WTC11 (cell line): ENCODE data around the gene STK17B. TPM values are rescaled to one million over a fixed set of nuclear protein-coding genes. Genes with fewer than 3 reads are reported as not detected.
A peak's percentile ranks its signal among the peaks of the same experiment; 100 is the strongest.

Experiments
- ATAC-seq: fragments of 200-7000 bp; cut with Tn5 transposase; 2 replicates; pipeline ENCODE4 v1.10.0; 2021; ENCODE audit warnings: mild to moderate bottlenecking, moderate library complexity
- CTCF ChIA-PET: fragments of 300-600 bp; sonication (Branson Sonifier 250); formaldehyde crosslinking; loops from one replicate; lab custom pipeline; 2021; ENCODE audit warnings: antibody characterized with exemption; lab: Charles Lee
- POLR2A ChIA-PET: fragments of 350-600 bp; sonication (Branson Sonifier 250); formaldehyde crosslinking; loops from one replicate; lab custom pipeline; 2021; ENCODE audit warnings: antibody characterized with exemption; lab: Charles Lee
- DNase-seq: peaks from one replicate; pipeline ENCODE4 v3.0.0; 2021; ENCODE audit warnings: low spot score
- H3K27ac Mint-ChIP-seq: 2 replicates; pipeline ENCODE4 v1.8.0; 2021; ENCODE audit warnings: mixed read lengths
- H3K27me3 Mint-ChIP-seq: 2 replicates; pipeline ENCODE4 v1.8.0; 2021; ENCODE audit warnings: low read depth, mild to moderate bottlenecking, moderate library complexity, mixed read lengths
- H3K36me3 Mint-ChIP-seq: 2 replicates; pipeline ENCODE4 v1.8.0; 2021; ENCODE audit warnings: mixed read lengths
- H3K4me1 Mint-ChIP-seq: 2 replicates; pipeline ENCODE4 v1.8.0; 2022; ENCODE audit warnings: mixed read lengths
- H3K4me3 Mint-ChIP-seq: 2 replicates; pipeline ENCODE4 v1.8.0; 2021; ENCODE audit warnings: mild to moderate bottlenecking, moderate library complexity, mixed read lengths
- H3K9me3 Mint-ChIP-seq: 2 replicates; pipeline ENCODE4 v1.8.0; 2021; ENCODE audit warnings: mixed read lengths
- CREB1 ChIP-seq: sonication (generic); formaldehyde crosslinking; IDR thresholded peaks from 2 replicates; pipeline ENCODE4 v1.8.0; 2023; ENCODE audit warnings: mild to moderate bottlenecking, missing genetic modification reagents
- CREM ChIP-seq: sonication (generic); formaldehyde crosslinking; IDR thresholded peaks from 2 replicates; pipeline ENCODE4 v1.8.1; 2022; ENCODE audit warnings: mild to moderate bottlenecking, missing genetic modification reagents, moderate library complexity
- FOXJ3 ChIP-seq: sonication (generic); formaldehyde crosslinking; IDR thresholded peaks from 2 replicates; pipeline ENCODE4 v1.9.0; 2021; ENCODE audit warnings: missing genetic modification reagents, mild to moderate bottlenecking, borderline replicate concordance
- FOXP1 ChIP-seq: sonication (generic); formaldehyde crosslinking; IDR thresholded peaks from 2 replicates; pipeline ENCODE4 v1.8.0; 2022; ENCODE audit warnings: missing genetic modification reagents, mild to moderate bottlenecking, moderate library complexity, borderline replicate concordance
- GABPB1 ChIP-seq: sonication (generic); formaldehyde crosslinking; IDR thresholded peaks from 2 replicates; pipeline ENCODE4 v1.8.1; 2023; ENCODE audit warnings: mild to moderate bottlenecking, missing genetic modification reagents
- JAZF1 ChIP-seq: fragments of 250-450 bp; sonication (Bioruptor Pico); IDR thresholded peaks from 2 replicates; pipeline ENCODE4 v1.9.0; 2021; ENCODE audit warnings: moderate library complexity, mild to moderate bottlenecking, inconsistent platforms
- JUN ChIP-seq: sonication (generic); formaldehyde crosslinking; IDR thresholded peaks from 2 replicates; pipeline ENCODE4 v1.8.0; 2023; ENCODE audit warnings: mild to moderate bottlenecking, missing genetic modification reagents
- MXD4 ChIP-seq: fragments of 250-450 bp; sonication (Bioruptor Pico); IDR thresholded peaks from 2 replicates; pipeline ENCODE4 v1.8.0; 2021; ENCODE audit warnings: mild to moderate bottlenecking, moderate library complexity, borderline replicate concordance
- NR2C2 ChIP-seq: sonication (generic); formaldehyde crosslinking; IDR thresholded peaks from 2 replicates; pipeline ENCODE4 v1.8.0; 2022; ENCODE audit warnings: mild to moderate bottlenecking, missing genetic modification reagents
- RORB ChIP-seq: fragments of 250-450 bp; sonication (Bioruptor Pico); IDR thresholded peaks from 2 replicates; pipeline ENCODE4 v1.9.0; 2021; ENCODE audit warnings: mild to moderate bottlenecking
- TCF7 ChIP-seq: sonication (generic); formaldehyde crosslinking; IDR thresholded peaks from 2 replicates; pipeline ENCODE4 v1.8.0; 2022; ENCODE audit warnings: mild to moderate bottlenecking, low read depth, missing genetic modification reagents, moderate library complexity
- TEAD1 ChIP-seq: sonication (generic); formaldehyde crosslinking; IDR thresholded peaks from 2 replicates; pipeline ENCODE4 v1.8.0; 2022; ENCODE audit warnings: mild to moderate bottlenecking, missing genetic modification reagents
- ZBTB21 ChIP-seq: sonication (generic); formaldehyde crosslinking; IDR thresholded peaks from 2 replicates; pipeline ENCODE4 v1.8.1; 2023; ENCODE audit warnings: mild to moderate bottlenecking, missing genetic modification reagents, borderline replicate concordance
- ZNF121 ChIP-seq: sonication (generic); formaldehyde crosslinking; IDR thresholded peaks from 2 replicates; pipeline ENCODE4 v1.8.0; 2023; ENCODE audit warnings: missing genetic modification reagents
- ZNF232 ChIP-seq: sonication (generic); formaldehyde crosslinking; IDR thresholded peaks from 2 replicates; pipeline ENCODE4 v1.8.0; 2022; ENCODE audit warnings: mild to moderate bottlenecking, missing genetic modification reagents
- ZNF263 ChIP-seq: sonication (generic); formaldehyde crosslinking; IDR thresholded peaks from 2 replicates; pipeline ENCODE4 v1.8.1; 2022; ENCODE audit warnings: low read depth, mild to moderate bottlenecking, moderate library complexity, missing genetic modification reagents
- total RNA-seq: library from RNA; stranded (reverse); gene quantifications from 3 replicates; pipeline ENCODE4 v1.2.3, GENCODE V29; 2021
- TF ChIP-seq, protein P1 (sequence below): fragments of 250-450 bp; sonication (Bioruptor Pico); IDR thresholded peaks from 2 replicates; pipeline ENCODE4 v1.9.0; 2021; ENCODE audit warnings: mild to moderate bottlenecking
- TF ChIP-seq, protein P2 (sequence below): sonication (generic); formaldehyde crosslinking; IDR thresholded peaks from 2 replicates; pipeline ENCODE4 v1.8.1; 2022; ENCODE audit warnings: mild to moderate bottlenecking, missing genetic modification reagents, moderate library complexity, borderline replicate concordance
- TF ChIP-seq, protein P3 (sequence below): sonication (generic); formaldehyde crosslinking; IDR thresholded peaks from 2 replicates; pipeline ENCODE4 v1.8.1; 2023; ENCODE audit warnings: mild to moderate bottlenecking, missing genetic modification reagents, borderline replicate concordance
- TF ChIP-seq, protein P4 (sequence below): sonication (generic); formaldehyde crosslinking; IDR thresholded peaks from 2 replicates; pipeline ENCODE4 v1.8.0; 2022; ENCODE audit warnings: mild to moderate bottlenecking, missing genetic modification reagents
- TF ChIP-seq, protein P5 (sequence below): sonication (generic); formaldehyde crosslinking; IDR thresholded peaks from 2 replicates; pipeline ENCODE4 v1.8.0; 2022; ENCODE audit warnings: mild to moderate bottlenecking, missing genetic modification reagents
- TF ChIP-seq, protein P6 (sequence below): sonication (generic); formaldehyde crosslinking; conservative IDR thresholded peaks from 2 replicates; pipeline ENCODE4 v1.8.1; 2023; ENCODE audit warnings: mild to moderate bottlenecking, low read depth, missing genetic modification reagents, moderate library complexity
- TF ChIP-seq, protein P7 (sequence below): sonication (generic); formaldehyde crosslinking; IDR thresholded peaks from 2 replicates; pipeline ENCODE4 v1.8.0; 2022; ENCODE audit warnings: mild to moderate bottlenecking, missing genetic modification reagents
- TF ChIP-seq, protein P8 (sequence below): sonication (generic); formaldehyde crosslinking; conservative IDR thresholded peaks from 2 replicates; pipeline ENCODE4 v1.8.1; 2022; ENCODE audit warnings: mild to moderate bottlenecking, missing genetic modification reagents

STK17B gene
- total RNA-seq, 1 experiment from 2014 or later, result 11.8 TPM

DNA sequence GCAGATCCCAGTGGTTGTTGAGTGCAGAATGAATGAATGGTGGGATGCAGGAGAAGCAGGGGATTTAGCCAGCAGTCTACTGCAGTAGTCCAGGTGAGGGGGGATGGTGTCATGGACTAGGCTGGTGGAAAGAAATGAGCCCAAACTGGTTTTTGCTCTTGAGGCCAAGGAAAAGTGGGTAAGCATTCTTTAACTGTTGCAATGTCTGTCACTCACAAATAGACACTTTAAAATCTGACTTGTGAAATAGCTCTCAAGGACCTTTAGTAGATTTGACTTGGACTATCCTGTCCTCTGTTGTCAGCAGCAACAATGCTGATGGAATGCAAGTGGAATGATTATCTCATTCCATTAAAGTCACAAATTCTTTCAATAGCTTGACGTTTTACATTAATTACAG, 37.5 kb upstream of the STK17B start (continued):
- TF ChIP-seq ZNF121 (CRISPR knock-in tag) (no peak), ZNF232 (CRISPR knock-in tag) (no peak), FOXJ3 (CRISPR knock-in tag) (no peak), ZNF263 (no peak)

DNA sequence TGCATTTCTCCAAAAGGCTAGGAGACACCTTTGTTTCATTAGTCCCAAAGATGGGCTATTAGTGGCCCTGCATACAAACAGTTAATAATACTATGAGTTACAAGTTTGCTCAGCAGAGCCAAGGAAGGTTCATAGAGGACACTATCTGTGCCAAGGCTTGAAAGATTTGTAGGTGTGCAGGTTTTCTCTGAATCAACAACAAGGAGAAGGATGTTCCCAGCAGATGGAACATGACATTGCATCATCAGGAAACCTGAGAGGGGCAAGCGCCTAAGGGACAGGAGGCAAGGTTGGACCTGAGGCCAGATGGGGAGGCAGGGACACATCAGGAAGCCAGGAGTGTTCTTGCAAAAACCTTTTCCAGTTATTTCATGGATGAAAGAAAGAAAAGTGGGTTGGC, 35.4 kb upstream of the STK17B start:
- Mint-ChIP-seq H3K4me3 (no peak overlapping the region), H3K36me3 (peaks cover 4% of the 10 kb centered on the region), H3K27me3 (no peaks in the 10 kb centered on the region), H3K4me1 (peaks cover 13% of the 10 kb centered on the region), H3K27ac (peak overlapping the region; percentile 53; the same call in 1 of the 2 replicates), H3K9me3 (peaks cover 22% of the 10 kb centered on the region)
- ChIA-PET CTCF (no interaction called here), POLR2A (no interaction called here)
- DNase-seq (no peak), ATAC-seq (peak; percentile 51)
- TF ChIP-seq JAZF1 (CRISPR knock-in tag) (no peak), RORB (CRISPR knock-in tag) (no peak), CREM (CRISPR knock-in tag) (no peak), ZBTB21 (CRISPR knock-in tag) (no peak), TEAD1 (no peak), FOXP1 (CRISPR knock-in tag) (no peak), GABPB1 (CRISPR knock-in tag) (no peak), MXD4 (no peak)
- TF ChIP-seq, protein P1, sequence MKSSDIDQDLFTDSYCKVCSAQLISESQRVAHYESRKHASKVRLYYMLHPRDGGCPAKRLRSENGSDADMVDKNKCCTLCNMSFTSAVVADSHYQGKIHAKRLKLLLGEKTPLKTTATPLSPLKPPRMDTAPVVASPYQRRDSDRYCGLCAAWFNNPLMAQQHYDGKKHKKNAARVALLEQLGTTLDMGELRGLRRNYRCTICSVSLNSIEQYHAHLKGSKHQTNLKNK (CRISPR knock-in tag), result no peak
- TF ChIP-seq, protein P2, sequence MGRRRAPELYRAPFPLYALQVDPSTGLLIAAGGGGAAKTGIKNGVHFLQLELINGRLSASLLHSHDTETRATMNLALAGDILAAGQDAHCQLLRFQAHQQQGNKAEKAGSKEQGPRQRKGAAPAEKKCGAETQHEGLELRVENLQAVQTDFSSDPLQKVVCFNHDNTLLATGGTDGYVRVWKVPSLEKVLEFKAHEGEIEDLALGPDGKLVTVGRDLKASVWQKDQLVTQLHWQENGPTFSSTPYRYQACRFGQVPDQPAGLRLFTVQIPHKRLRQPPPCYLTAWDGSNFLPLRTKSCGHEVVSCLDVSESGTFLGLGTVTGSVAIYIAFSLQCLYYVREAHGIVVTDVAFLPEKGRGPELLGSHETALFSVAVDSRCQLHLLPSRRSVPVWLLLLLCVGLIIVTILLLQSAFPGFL (CRISPR knock-in tag), result no peak
- TF ChIP-seq, protein P3, sequence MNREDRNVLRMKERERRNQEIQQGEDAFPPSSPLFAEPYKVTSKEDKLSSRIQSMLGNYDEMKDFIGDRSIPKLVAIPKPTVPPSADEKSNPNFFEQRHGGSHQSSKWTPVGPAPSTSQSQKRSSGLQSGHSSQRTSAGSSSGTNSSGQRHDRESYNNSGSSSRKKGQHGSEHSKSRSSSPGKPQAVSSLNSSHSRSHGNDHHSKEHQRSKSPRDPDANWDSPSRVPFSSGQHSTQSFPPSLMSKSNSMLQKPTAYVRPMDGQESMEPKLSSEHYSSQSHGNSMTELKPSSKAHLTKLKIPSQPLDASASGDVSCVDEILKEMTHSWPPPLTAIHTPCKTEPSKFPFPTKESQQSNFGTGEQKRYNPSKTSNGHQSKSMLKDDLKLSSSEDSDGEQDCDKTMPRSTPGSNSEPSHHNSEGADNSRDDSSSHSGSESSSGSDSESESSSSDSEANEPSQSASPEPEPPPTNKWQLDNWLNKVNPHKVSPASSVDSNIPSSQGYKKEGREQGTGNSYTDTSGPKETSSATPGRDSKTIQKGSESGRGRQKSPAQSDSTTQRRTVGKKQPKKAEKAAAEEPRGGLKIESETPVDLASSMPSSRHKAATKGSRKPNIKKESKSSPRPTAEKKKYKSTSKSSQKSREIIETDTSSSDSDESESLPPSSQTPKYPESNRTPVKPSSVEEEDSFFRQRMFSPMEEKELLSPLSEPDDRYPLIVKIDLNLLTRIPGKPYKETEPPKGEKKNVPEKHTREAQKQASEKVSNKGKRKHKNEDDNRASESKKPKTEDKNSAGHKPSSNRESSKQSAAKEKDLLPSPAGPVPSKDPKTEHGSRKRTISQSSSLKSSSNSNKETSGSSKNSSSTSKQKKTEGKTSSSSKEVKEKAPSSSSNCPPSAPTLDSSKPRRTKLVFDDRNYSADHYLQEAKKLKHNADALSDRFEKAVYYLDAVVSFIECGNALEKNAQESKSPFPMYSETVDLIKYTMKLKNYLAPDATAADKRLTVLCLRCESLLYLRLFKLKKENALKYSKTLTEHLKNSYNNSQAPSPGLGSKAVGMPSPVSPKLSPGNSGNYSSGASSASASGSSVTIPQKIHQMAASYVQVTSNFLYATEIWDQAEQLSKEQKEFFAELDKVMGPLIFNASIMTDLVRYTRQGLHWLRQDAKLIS (CRISPR knock-in tag), result no peak
- TF ChIP-seq, protein P4, sequence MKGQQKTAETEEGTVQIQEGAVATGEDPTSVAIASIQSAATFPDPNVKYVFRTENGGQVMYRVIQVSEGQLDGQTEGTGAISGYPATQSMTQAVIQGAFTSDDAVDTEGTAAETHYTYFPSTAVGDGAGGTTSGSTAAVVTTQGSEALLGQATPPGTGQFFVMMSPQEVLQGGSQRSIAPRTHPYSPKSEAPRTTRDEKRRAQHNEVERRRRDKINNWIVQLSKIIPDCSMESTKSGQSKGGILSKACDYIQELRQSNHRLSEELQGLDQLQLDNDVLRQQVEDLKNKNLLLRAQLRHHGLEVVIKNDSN (CRISPR knock-in tag), result no peak
- TF ChIP-seq, protein P5, sequence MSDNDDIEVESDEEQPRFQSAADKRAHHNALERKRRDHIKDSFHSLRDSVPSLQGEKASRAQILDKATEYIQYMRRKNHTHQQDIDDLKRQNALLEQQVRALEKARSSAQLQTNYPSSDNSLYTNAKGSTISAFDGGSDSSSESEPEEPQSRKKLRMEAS, result no peak

DNA sequence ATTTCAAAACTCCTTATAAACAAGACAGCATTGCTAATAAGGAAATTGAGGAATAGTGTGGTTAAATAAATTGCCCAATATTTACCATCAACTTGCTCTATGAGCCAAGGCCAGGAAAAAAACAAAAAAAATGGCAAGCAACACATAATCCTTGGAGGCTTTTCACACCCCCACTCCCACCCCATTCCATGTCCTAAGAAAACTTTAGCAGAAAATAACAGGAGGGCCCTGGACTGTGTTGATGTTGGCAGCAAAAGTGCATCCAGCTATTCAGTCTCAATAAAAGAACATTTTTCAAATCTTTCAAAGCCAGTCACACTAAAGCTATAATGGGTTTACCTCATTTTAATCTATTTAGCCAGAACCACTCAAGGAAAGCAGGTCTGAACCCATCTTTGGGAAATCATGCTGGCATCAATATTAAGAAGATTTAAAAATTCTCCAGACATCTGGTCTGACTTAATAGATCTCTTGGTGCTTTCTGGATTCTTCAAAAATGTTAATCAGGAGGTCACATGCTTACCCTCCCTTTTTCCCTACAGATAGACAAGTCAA, 34.6 kb upstream of the STK17B start:
- Mint-ChIP-seq H3K27ac (peak overlapping the region; percentile 53), H3K27me3 (no peaks in the 10 kb centered on the region), H3K4me1 (peaks cover 6% of the 10 kb centered on the region), H3K36me3 (peaks cover 4% of the 10 kb centered on the region), H3K9me3 (peaks cover 20% of the 10 kb centered on the region), H3K4me3 (no peak overlapping the region)
- POLR2A ChIA-PET, result no interaction called here
- DNase-seq (no peak), ATAC-seq (no peak)
- CTCF ChIA-PET, result no interaction called here
- TF ChIP-seq, protein P6, sequence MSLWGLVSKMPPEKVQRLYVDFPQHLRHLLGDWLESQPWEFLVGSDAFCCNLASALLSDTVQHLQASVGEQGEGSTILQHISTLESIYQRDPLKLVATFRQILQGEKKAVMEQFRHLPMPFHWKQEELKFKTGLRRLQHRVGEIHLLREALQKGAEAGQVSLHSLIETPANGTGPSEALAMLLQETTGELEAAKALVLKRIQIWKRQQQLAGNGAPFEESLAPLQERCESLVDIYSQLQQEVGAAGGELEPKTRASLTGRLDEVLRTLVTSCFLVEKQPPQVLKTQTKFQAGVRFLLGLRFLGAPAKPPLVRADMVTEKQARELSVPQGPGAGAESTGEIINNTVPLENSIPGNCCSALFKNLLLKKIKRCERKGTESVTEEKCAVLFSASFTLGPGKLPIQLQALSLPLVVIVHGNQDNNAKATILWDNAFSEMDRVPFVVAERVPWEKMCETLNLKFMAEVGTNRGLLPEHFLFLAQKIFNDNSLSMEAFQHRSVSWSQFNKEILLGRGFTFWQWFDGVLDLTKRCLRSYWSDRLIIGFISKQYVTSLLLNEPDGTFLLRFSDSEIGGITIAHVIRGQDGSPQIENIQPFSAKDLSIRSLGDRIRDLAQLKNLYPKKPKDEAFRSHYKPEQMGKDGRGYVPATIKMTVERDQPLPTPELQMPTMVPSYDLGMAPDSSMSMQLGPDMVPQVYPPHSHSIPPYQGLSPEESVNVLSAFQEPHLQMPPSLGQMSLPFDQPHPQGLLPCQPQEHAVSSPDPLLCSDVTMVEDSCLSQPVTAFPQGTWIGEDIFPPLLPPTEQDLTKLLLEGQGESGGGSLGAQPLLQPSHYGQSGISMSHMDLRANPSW, result no peak
- TF ChIP-seq, protein P7, sequence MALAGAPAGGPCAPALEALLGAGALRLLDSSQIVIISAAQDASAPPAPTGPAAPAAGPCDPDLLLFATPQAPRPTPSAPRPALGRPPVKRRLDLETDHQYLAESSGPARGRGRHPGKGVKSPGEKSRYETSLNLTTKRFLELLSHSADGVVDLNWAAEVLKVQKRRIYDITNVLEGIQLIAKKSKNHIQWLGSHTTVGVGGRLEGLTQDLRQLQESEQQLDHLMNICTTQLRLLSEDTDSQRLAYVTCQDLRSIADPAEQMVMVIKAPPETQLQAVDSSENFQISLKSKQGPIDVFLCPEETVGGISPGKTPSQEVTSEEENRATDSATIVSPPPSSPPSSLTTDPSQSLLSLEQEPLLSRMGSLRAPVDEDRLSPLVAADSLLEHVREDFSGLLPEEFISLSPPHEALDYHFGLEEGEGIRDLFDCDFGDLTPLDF (CRISPR knock-in tag), result no peak
- TF ChIP-seq CREB1 (CRISPR knock-in tag) (no peak), JUN (CRISPR knock-in tag) (no peak), TCF7 (CRISPR knock-in tag) (no peak), NR2C2 (CRISPR knock-in tag) (no peak)
- TF ChIP-seq, protein P8, sequence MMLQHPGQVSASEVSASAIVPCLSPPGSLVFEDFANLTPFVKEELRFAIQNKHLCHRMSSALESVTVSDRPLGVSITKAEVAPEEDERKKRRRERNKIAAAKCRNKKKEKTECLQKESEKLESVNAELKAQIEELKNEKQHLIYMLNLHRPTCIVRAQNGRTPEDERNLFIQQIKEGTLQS, result no peak
- TF ChIP-seq, all 79 proteins: peak for 0
